IMR-90 (cell line): ENCODE measurements around the gene RAP1GAP. TPM values are rescaled to one million over a fixed set of nuclear protein-coding genes. Genes with fewer than 3 reads are reported as not detected.

ENCODE experiments used
- ATAC-seq: fragments of 200-7000 bp; cut with Tn5 transposase; 2 replicates; pipeline ENCODE4 v1.9.1; 2020; ENCODE audit warnings: low read depth, mild to moderate bottlenecking, moderate library complexity
- BruUV-seq: library from RNA; stranded (reverse); fragments of 400-500 nt; replicated peaks from 2 replicates; lab custom pipeline; 2021; lab: Mats Ljungman, UMichigan
- CTCF ChIA-PET: fragments of 300-600 bp; formaldehyde crosslinking; extraction: SDS; loops from one replicate; lab custom pipeline; 2021; ENCODE audit warnings: antibody characterized with exemption; lab: Yijun Ruan, JAX
- POLR2A ChIA-PET: fragments of 300-600 bp; sonication (Branson Sonifier 250); formaldehyde crosslinking; loops from one replicate; lab custom pipeline; 2022; ENCODE audit warnings: antibody characterized with exemption; ENCODE audit not compliant: unreplicated experiment; lab: Charles Lee
- DNase-seq: peaks from one replicate; pipeline ENCODE4 v3.0.0; 2013
- H2AFZ ChIP-seq: replicated peaks from 2 replicates; pipeline ENCODE3; 2013; ENCODE audit warnings: low read length, mild to moderate bottlenecking; ENCODE audit not compliant: poor library complexity
- H2AK5ac ChIP-seq: 2 replicates; pipeline ENCODE4 v1.6.1; 2013; ENCODE audit warnings: low read depth, low read length, inconsistent platforms
- H2AK9ac ChIP-seq: replicated peaks from 2 replicates; pipeline ENCODE3; 2013; ENCODE audit warnings: mild to moderate bottlenecking, low read depth, low read length, moderate library complexity; ENCODE audit not compliant: poor library complexity
- H2BK120ac ChIP-seq: 2 replicates; pipeline ENCODE4 v1.6.1; 2013; ENCODE audit warnings: low read depth, low read length, inconsistent platforms
- H2BK15ac ChIP-seq: 3 replicates; pipeline ENCODE4 v1.6.1; 2013; ENCODE audit warnings: low read depth, low read length, inconsistent platforms
- H2BK20ac ChIP-seq: 2 replicates; pipeline ENCODE4 v1.6.1; 2013; ENCODE audit warnings: low read depth, mild to moderate bottlenecking, inconsistent platforms, low read length, moderate library complexity
- H2BK5ac ChIP-seq: 2 replicates; pipeline ENCODE4 v1.6.1; 2013; ENCODE audit warnings: mild to moderate bottlenecking, low read depth, low read length, inconsistent platforms; ENCODE audit not compliant: poor library complexity, severe bottlenecking
- H3K14ac ChIP-seq: replicated peaks from 2 replicates; pipeline ENCODE4 v1.6.1; 2013; ENCODE audit warnings: low read depth, low read length, inconsistent platforms
- H3K18ac ChIP-seq: 2 replicates; pipeline ENCODE4 v1.6.1; 2013; ENCODE audit warnings: low read depth, low read length, control low read depth
- H3K23ac ChIP-seq: 2 replicates; pipeline ENCODE4 v1.6.1; 2013; ENCODE audit warnings: low read depth, low read length, inconsistent platforms
- H3K27ac ChIP-seq: 2 replicates; pipeline ENCODE4 v1.5.1; 2013; ENCODE audit warnings: mild to moderate bottlenecking, control low read depth, low read length; ENCODE audit not compliant: insufficient read depth
- H3K27me3 ChIP-seq: 2 replicates; pipeline ENCODE4 v1.6.1; 2013; ENCODE audit warnings: low read length; ENCODE audit not compliant: control insufficient read depth, insufficient read depth
- H3K36me3 ChIP-seq: 2 replicates; pipeline ENCODE4 v1.6.1; 2013; ENCODE audit warnings: low read length, mixed read lengths; ENCODE audit not compliant: control insufficient read depth, insufficient read depth
- H3K4ac ChIP-seq: 2 replicates; pipeline ENCODE4 v1.6.1; 2013; ENCODE audit warnings: low read depth, low read length, inconsistent platforms
- H3K4me1 ChIP-seq: 2 replicates; pipeline ENCODE4 v1.6.1; 2013; ENCODE audit warnings: low read length, mixed read lengths; ENCODE audit not compliant: control insufficient read depth, insufficient read depth
- H3K4me2 ChIP-seq: 2 replicates; pipeline ENCODE4 v1.6.1; 2013; ENCODE audit warnings: low read depth, mild to moderate bottlenecking, control low read depth, low read length, moderate library complexity
- H3K4me3 ChIP-seq: 2 replicates; pipeline ENCODE4 v1.5.1; 2013; ENCODE audit warnings: low read depth, mild to moderate bottlenecking, control low read depth, low read length, moderate library complexity; ENCODE audit not compliant: insufficient read depth
- H3K56ac ChIP-seq: 2 replicates; pipeline ENCODE4 v1.6.1; 2013; ENCODE audit warnings: low read length, inconsistent platforms; ENCODE audit not compliant: insufficient read depth; ENCODE audit errors: extremely low read depth
- H3K79me1 ChIP-seq, 2 experiments: 2 replicates each; pipeline ENCODE4 v1.6.1; 2013; ENCODE audit warnings: low read length in 2 of 2, inconsistent platforms in 1 of 2, low read depth in 1 of 2
- H3K9ac ChIP-seq: 2 replicates; pipeline ENCODE4 v1.6.1; 2013; ENCODE audit warnings: low read depth, low read length, control low read depth
- H3K9me1 ChIP-seq: 2 replicates; pipeline ENCODE4 v1.6.1; 2013; ENCODE audit warnings: low read length, inconsistent platforms; ENCODE audit not compliant: insufficient read depth
- H3K9me3 ChIP-seq: 2 replicates; pipeline ENCODE4 v1.6.1; 2013; ENCODE audit warnings: low read length; ENCODE audit not compliant: control insufficient read depth, insufficient read depth
- H4K20me1 ChIP-seq: 2 replicates; pipeline ENCODE4 v1.6.1; 2013; ENCODE audit warnings: low read length, inconsistent platforms; ENCODE audit not compliant: insufficient read depth
- H4K5ac ChIP-seq: 2 replicates; pipeline ENCODE4 v1.6.1; 2013; ENCODE audit warnings: mild to moderate bottlenecking, low read depth, low read length, control low read depth
- H4K8ac ChIP-seq, 2 experiments: 2 replicates each; pipeline ENCODE4 v1.6.1; 2013; ENCODE audit warnings: low read depth in 2 of 2, low read length in 2 of 2, control low read depth in 1 of 2, inconsistent platforms in 1 of 2
- H4K91ac ChIP-seq: 2 replicates; pipeline ENCODE4 v1.6.1; 2013; ENCODE audit warnings: low read depth, low read length, inconsistent platforms; ENCODE audit not compliant: insufficient read depth
- FOS ChIP-seq: fragments of 150-350 bp; IDR thresholded peaks from 2 replicates; pipeline ENCODE4 v1.6.1; 2016; ENCODE audit warnings: low read depth, low read length
- RFX5 ChIP-seq: IDR thresholded peaks from 2 replicates; pipeline ENCODE4 v1.8.0; 2012; ENCODE audit warnings: low read depth, mild to moderate bottlenecking, low read length, moderate library complexity
- USF2 ChIP-seq: fragments of 150-350 bp; IDR thresholded peaks from 2 replicates; pipeline ENCODE4 v1.6.1; 2017; ENCODE audit warnings: mild to moderate bottlenecking, antibody characterized with exemption, low read length, low read depth
- WGBS, 2 experiments: methylation state at CpG; one replicate each; pipeline versions ENCODE4 v1.1.5 to v1.1.7; 2013; ENCODE audit warnings: missing lambda C conversion rate in 2 of 2; ENCODE audit not compliant: insufficient read length in 1 of 2; ENCODE audit errors: extremely low coverage in 2 of 2; 5-methylcytosine and 5-hydroxymethylcytosine counted together
- dilution Hi-C: fragments of 300-500 bp; cut with HindIII; formaldehyde crosslinking; loops from one replicate; pipeline ENCODE4 v1.14.3; 2018; ENCODE audit warnings: low sequenced_read_pairs; ENCODE audit not compliant: unreplicated experiment
- in situ Hi-C: fragments of 300-500 bp; cut with MboI; formaldehyde crosslinking; loops from 3 replicates; pipeline ENCODE4 v1.14.3; 2019; ENCODE audit warnings: low sequenced_read_pairs, inconsistent platforms, mixed read lengths
- intact Hi-C: fragments of 100-400 bp; cut with micrococcal nuclease; formaldehyde crosslinking; loops from 2 replicates; pipeline ENCODE4 v1.10.0; 2022
- polyA plus RNA-seq, 3 experiments: library from polyadenylated mRNA; depleted of rRNA; stranded (reverse); fragments of >200 nt; gene quantifications; 2 replicates each; pipeline ENCODE4 v1.2.3, GENCODE V29; 2012; ENCODE audit warnings: low replicate concordance in 1 of 3
- total RNA-seq: library from RNA; depleted of rRNA; stranded (reverse); fragments of >200 nt; gene quantifications from 2 replicates; pipeline ENCODE4 v1.2.3, GENCODE V29; 2012
- TF ChIP-seq, protein P1 (sequence below): conservative IDR thresholded peaks from 2 replicates; pipeline ENCODE4 v1.5.1; 2012; ENCODE audit warnings: mild to moderate bottlenecking, low read depth, low read length, improper control_type of control experiment

The RAP1GAP gene
- total and polyA plus RNA-seq, 2 of the 4 experiments (the other 2 are of a cell fraction): under 0.01 to 0.10 TPM

- Histone ChIP-seq H4K91ac (no peak overlapping the region), H3K9me1 (peaks cover 3% of the 10 kb centered on the region; the same call in 1 of the 2 replicates), H2AK5ac (no peak overlapping the region), H3K9me3 (no peaks in the 10 kb centered on the region), H3K27ac (no peak overlapping the region), H3K27me3 (peaks cover 71% of the 10 kb centered on the region), H3K18ac (no peak overlapping the region), H3K4me1 (no peaks in the 10 kb centered on the region), H3K56ac (no peak overlapping the region), H3K14ac (no peak overlapping the region), H2BK15ac (no peak overlapping the region), H4K20me1 (peaks cover 6% of the 10 kb centered on the region; the same call in 1 of the 2 replicates), H3K4me3 (no peak overlapping the region), H2BK5ac (no peak overlapping the region), H2AFZ (no peak overlapping the region), H2BK20ac (no peak overlapping the region), H3K23ac (no peak overlapping the region), H2BK120ac (no peak overlapping the region), H2AK9ac (no peak overlapping the region), H3K79me1 (no peaks in the 10 kb centered on the region), H4K8ac (no peak overlapping the region), H4K5ac (no peak overlapping the region), H3K9ac (no peak overlapping the region), H3K36me3 (no peaks in the 10 kb centered on the region), H3K4ac (no peak overlapping the region), H3K4me2 (no peak overlapping the region)
- WGBS, 2 experiments: 60% methylated on average over 2 of the region's 5 CpGs; no CpG with 5 or more reads in 1 of the 2 experiments
- dilution Hi-C loops: no loop called here
- no peak for ATAC-seq
- CTCF ChIA-PET: interaction anchor here (0.6 kb wide), 1 partner anchor 152 kb away, joined by 3 read pairs; no protein-coding TSS in a partner anchor
- in situ Hi-C loops: no loop called here
- no peak for DNase-seq
- POLR2A ChIA-PET: no interaction called here
- TF ChIP-seq USF2: no peak
- TF ChIP-seq FOS: no peak
- TF ChIP-seq RFX5: no peak
- TF ChIP-seq, protein P1, sequence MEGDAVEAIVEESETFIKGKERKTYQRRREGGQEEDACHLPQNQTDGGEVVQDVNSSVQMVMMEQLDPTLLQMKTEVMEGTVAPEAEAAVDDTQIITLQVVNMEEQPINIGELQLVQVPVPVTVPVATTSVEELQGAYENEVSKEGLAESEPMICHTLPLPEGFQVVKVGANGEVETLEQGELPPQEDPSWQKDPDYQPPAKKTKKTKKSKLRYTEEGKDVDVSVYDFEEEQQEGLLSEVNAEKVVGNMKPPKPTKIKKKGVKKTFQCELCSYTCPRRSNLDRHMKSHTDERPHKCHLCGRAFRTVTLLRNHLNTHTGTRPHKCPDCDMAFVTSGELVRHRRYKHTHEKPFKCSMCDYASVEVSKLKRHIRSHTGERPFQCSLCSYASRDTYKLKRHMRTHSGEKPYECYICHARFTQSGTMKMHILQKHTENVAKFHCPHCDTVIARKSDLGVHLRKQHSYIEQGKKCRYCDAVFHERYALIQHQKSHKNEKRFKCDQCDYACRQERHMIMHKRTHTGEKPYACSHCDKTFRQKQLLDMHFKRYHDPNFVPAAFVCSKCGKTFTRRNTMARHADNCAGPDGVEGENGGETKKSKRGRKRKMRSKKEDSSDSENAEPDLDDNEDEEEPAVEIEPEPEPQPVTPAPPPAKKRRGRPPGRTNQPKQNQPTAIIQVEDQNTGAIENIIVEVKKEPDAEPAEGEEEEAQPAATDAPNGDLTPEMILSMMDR: no peak
- BruUV-seq: no TSS peak
- intact Hi-C loops: no loop called here
Measured at GRCh38 chr1:21661886-21662285, 7.3 kb downstream of the RAP1GAP start.
